Measurements from ENCODE around the gene HDAC9. TPM values are rescaled to one million over a fixed set of nuclear protein-coding genes. Genes with fewer than 3 reads are reported as not detected.

Gene HDAC9
- total and polyA plus RNA-seq, 2 donors, result 4.8 to 12.2 TPM

DNA sequence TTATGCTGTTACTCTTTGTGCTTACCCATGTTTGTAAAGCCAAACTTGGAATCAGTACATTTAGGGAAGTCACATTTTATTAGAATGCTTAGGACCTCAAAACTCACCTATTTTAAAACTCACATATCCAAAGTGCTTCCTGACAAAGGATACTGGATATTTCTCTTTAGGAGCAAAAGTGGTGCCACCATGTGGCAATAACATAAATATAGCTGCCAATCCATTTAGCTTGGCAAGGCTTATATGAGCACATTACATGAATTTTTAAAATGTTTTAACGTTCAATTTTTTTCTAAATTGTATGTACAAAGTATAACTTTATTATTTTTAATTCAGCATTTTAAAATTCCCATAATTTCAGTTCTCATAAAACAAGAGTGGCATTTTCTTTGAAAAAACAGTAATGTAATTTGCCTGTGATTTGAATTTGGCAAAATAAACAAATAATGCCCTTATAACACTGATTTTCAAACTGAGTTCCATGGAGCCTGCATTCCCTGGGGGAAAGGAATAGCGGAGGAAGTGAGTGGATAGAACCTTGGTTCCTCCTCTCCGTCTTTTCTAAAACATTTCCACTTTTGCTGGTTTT is 75.4 kb downstream of the HDAC9 start:
- Histone ChIP-seq H3K4me1 (ENCODE audit: control insufficient read depth in 2 of 2, insufficient read depth in 2 of 2, low read length in 2 of 2) (no peaks in the 10 kb centered on the region), H3K27ac (ENCODE audit: low read depth in 1 of 2, low read length in 1 of 2) (no peak overlapping the region), H3K27me3 (ENCODE audit: control insufficient read depth in 2 of 2, insufficient read depth in 1 of 2, low read length in 1 of 2) (no peaks in the 10 kb centered on the region), H3K4me3 (ENCODE audit: low read length in 2 of 2) (no peak overlapping the region), H3K36me3 (ENCODE audit: control insufficient read depth in 2 of 2, insufficient read depth in 2 of 2, low read length in 1 of 2) (no peaks in the 10 kb centered on the region), H3K9me3 (ENCODE audit: control insufficient read depth in 2 of 2, insufficient read depth in 1 of 2, low read length in 1 of 2) (no peaks in the 10 kb centered on the region)
- no peak for DNase-seq (ENCODE audit: low read depth in 6 of 9, low spot score in 9 of 9)
- 79% methylated on average over 3 of the region's 3 CpGs for WGBS

DNA sequence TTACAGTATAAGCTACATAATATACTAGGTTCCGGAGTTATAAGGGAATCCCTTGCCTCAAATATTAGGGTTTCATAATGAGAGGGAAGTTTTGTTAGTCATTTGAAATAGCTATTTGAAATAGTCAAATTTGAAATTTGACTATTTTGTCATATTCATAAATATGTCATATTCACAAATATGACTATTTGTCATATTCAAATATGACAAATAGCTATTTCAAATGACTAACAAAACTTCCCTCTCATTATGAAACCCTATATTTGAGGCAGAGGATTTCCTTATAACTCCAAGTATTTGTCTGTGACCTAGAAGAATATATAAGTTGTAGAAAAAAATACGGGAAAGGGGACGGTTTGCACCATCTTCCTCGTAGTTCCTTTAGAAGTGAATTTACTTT is 76.6 kb downstream of the HDAC9 start:
- WGBS, result 98% methylated on average over 4 of the region's 4 CpGs
- no peaks in the 10 kb centered on the region for H3K27me3 ChIP-seq (ENCODE audit: control insufficient read depth in 2 of 2, insufficient read depth in 1 of 2, low read length in 1 of 2)
- no peak for DNase-seq (ENCODE audit: low read depth in 6 of 9, low spot score in 9 of 9)

DNA sequence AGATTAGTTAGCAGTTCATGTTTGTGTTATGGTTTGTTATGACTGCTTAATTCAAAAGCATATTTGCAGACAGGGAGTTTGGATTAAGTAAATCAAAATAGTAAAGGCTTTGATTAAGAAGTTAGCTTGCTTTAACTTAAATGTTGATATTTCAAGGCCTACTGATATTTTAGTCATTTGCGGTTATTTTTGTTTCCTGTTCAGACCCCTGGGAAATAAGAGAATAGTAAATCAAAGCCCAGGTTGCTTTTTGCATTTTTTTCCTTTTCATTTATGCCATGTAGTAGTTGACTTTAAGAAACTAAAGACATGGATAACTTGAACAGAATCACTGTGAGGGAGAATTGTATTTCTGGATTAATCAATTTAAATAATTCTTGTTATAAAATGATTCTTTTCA is 77.3 kb downstream of the HDAC9 start:
- H3K27ac ChIP-seq (ENCODE audit: low read depth in 1 of 2, low read length in 1 of 2), result no peak overlapping the region
- H3K36me3 ChIP-seq (ENCODE audit: control insufficient read depth in 2 of 2, insufficient read depth in 2 of 2, low read length in 1 of 2), result no peaks in the 10 kb centered on the region
- H3K4me1 ChIP-seq (ENCODE audit: control insufficient read depth in 2 of 2, insufficient read depth in 2 of 2, low read length in 2 of 2), result no peaks in the 10 kb centered on the region
- 85% methylated on average over 1 of the region's 1 CpG for WGBS
- no peak overlapping the region for H3K4me3 ChIP-seq (ENCODE audit: low read length in 2 of 2)
- H3K27me3 ChIP-seq (ENCODE audit: control insufficient read depth in 2 of 2, insufficient read depth in 1 of 2, low read length in 1 of 2), result no peaks in the 10 kb centered on the region
- DNase-seq (ENCODE audit: low read depth in 6 of 9, low spot score in 9 of 9), result no peak
- H3K9me3 ChIP-seq (ENCODE audit: control insufficient read depth in 2 of 2, insufficient read depth in 1 of 2, low read length in 1 of 2), result no peaks in the 10 kb centered on the region

More for the DNA sequence above, 76.6 kb downstream of the HDAC9 start:
- H3K4me1 ChIP-seq (ENCODE audit: control insufficient read depth in 2 of 2, insufficient read depth in 2 of 2, low read length in 2 of 2), result no peaks in the 10 kb centered on the region
- H3K27ac ChIP-seq (ENCODE audit: low read depth in 1 of 2, low read length in 1 of 2), result no peak overlapping the region
- H3K36me3 ChIP-seq (ENCODE audit: control insufficient read depth in 2 of 2, insufficient read depth in 2 of 2, low read length in 1 of 2), result no peaks in the 10 kb centered on the region
- H3K9me3 ChIP-seq (ENCODE audit: control insufficient read depth in 2 of 2, insufficient read depth in 1 of 2, low read length in 1 of 2), result no peaks in the 10 kb centered on the region
- no peak overlapping the region for H3K4me3 ChIP-seq (ENCODE audit: low read length in 2 of 2)

DNA sequence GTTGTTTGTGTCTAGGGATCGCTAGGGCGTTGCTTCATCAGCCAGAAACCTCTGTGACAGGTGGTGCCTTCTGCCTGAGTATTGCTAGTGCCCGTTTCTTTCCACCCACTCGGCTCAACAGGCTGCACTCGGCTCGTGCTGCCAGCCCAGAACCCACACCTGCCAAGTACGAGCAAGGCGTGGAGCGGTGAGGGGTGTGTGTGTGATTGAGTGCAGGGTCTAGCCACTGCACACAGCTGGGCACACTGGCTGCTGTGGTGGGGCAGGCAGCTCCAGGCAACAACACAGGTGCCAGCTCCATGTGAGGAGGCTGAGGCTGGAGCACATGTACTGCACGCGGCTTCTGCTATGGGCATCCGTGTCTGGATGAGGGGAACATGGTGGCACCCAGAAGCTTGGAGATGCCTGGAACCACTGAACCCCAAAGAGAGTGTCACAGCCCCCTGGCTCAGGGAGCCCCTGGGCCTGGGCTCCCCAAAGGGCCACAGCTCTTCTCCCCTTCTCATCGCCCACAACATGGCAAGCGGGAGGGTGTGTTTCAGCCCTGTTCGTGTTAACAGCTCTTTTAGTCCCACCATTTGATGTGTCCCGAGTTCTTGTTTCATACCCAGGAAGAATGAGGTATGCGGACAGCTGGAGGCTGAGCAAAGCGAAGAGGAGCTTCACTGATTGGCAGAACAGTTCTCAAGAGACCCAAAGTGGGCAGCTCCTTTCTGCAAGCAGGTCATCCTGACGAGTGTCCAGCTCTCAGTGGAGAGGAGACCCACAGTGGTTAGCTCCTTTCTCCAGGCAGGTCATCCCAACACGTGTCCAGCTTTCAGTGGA is 78.1 kb downstream of the HDAC9 start:
- Histone ChIP-seq H3K4me1 (ENCODE audit: control insufficient read depth in 2 of 2, insufficient read depth in 2 of 2, low read length in 2 of 2) (no peaks in the 10 kb centered on the region), H3K36me3 (ENCODE audit: control insufficient read depth in 2 of 2, insufficient read depth in 2 of 2, low read length in 1 of 2) (no peaks in the 10 kb centered on the region), H3K27ac (ENCODE audit: low read depth in 1 of 2, low read length in 1 of 2) (no peak overlapping the region), H3K9me3 (ENCODE audit: control insufficient read depth in 2 of 2, insufficient read depth in 1 of 2, low read length in 1 of 2) (no peaks in the 10 kb centered on the region), H3K27me3 (ENCODE audit: control insufficient read depth in 2 of 2, insufficient read depth in 1 of 2, low read length in 1 of 2) (no peaks in the 10 kb centered on the region), H3K4me3 (ENCODE audit: low read length in 2 of 2) (no peak overlapping the region)
- DNase-seq (ENCODE audit: low read depth in 6 of 9, low spot score in 9 of 9), result no peak
- WGBS, result 97% methylated on average over 20 of the region's 20 CpGs

DNA sequence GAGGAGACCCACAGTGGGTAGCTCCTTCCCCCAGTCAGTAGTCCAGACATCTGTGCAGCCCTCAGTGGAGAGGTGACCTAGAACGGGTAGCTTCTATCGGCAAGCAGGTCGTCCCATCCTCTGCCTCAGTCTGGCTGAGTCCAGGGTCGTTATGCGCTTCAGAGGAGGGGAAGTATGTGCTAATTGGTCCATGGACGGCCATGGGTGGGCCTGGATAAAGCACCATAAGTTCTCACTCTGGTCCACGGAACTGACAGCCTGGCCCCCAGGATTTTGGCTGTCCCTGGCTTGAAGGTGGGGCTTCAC is 78.6 kb downstream of the HDAC9 start:
- no peak for DNase-seq (ENCODE audit: low read depth in 6 of 9, low spot score in 9 of 9)
- no peaks in the 10 kb centered on the region for H3K36me3 ChIP-seq (ENCODE audit: control insufficient read depth in 2 of 2, insufficient read depth in 2 of 2, low read length in 1 of 2)
- no peak overlapping the region for H3K4me3 ChIP-seq (ENCODE audit: low read length in 2 of 2)
- H3K4me1 ChIP-seq (ENCODE audit: control insufficient read depth in 2 of 2, insufficient read depth in 2 of 2, low read length in 2 of 2), result no peaks in the 10 kb centered on the region
- H3K27me3 ChIP-seq (ENCODE audit: control insufficient read depth in 2 of 2, insufficient read depth in 1 of 2, low read length in 1 of 2), result no peaks in the 10 kb centered on the region
- 99% methylated on average over 7 of the region's 7 CpGs for WGBS
- H3K27ac ChIP-seq (ENCODE audit: low read depth in 1 of 2, low read length in 1 of 2), result no peak overlapping the region
- H3K9me3 ChIP-seq (ENCODE audit: control insufficient read depth in 2 of 2, insufficient read depth in 1 of 2, low read length in 1 of 2), result no peaks in the 10 kb centered on the region

DNA sequence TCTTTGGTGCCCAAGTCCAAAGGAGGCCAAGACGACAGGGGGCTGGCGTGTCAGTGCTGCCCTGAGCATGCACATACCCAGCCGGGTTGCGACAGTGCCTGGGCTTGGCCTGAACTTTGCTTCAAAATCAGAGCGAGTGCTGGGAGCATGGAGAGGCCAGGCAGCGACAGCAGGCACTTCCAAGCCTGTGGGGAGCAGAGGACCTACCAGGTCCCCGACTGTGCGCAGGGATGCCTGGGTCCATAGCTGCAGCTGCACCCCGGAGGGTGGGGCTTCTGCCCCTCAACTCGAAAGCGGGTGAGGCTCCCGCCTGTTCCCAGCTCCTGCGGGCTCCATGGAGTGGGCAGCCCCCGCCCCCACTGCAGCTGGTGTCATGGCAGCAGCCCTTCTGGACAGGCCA is 79.1 kb downstream of the HDAC9 start:
- DNase-seq (ENCODE audit: low read depth in 6 of 9, low spot score in 9 of 9), result no peak
- no peaks in the 10 kb centered on the region for H3K36me3 ChIP-seq (ENCODE audit: control insufficient read depth in 2 of 2, insufficient read depth in 2 of 2, low read length in 1 of 2)
- H3K27ac ChIP-seq (ENCODE audit: low read depth in 1 of 2, low read length in 1 of 2), result no peak overlapping the region
- H3K4me3 ChIP-seq (ENCODE audit: low read length in 2 of 2), result no peak overlapping the region
- no peaks in the 10 kb centered on the region for H3K27me3 ChIP-seq (ENCODE audit: control insufficient read depth in 2 of 2, insufficient read depth in 1 of 2, low read length in 1 of 2)
- 96% methylated on average over 14 of the region's 14 CpGs for WGBS
- no peaks in the 10 kb centered on the region for H3K4me1 ChIP-seq (ENCODE audit: control insufficient read depth in 2 of 2, insufficient read depth in 2 of 2, low read length in 2 of 2)
- no peaks in the 10 kb centered on the region for H3K9me3 ChIP-seq (ENCODE audit: control insufficient read depth in 2 of 2, insufficient read depth in 1 of 2, low read length in 1 of 2)

DNA sequence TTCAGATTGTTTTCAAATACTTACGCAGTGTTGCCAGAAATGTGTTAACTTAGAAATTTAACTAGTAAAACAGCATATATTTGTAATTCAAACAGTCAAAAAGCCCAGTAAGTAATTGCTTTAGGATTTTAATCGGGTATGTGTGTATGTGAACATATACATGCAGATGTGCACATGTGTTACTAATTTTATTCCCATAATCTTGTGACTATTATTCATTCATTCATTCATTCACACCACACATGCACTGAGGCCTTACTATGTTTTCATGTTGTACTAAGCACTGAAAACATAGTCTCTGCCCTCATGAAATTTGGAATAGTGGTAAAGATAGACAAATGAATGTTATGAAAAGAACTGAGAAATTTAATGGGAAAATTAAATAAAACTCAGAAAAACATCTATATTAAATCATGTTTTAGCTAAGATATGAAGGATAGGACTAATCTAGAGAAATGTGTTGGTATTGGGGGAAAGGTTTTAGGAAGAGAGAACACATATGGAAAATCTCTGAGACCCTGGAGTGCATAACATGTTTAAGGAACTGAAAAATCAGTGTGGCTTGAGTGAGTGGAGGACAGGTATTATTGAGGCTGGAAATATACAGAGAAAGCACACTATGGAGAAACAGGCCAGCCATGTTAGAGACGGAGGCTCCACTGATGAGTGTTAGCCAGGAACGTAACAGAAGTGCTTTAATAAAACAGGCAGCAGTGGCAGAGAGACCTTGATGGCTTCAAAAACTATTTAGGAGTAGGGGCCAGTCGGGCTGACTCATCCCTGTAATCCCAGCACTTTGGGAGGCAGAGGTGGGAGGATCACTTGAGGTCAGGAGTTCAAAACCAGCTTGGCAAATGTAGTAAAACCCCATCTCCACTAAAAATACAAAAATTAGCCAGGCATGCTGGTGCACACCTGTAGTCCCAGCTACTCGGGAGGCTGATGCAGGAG is 80.3 kb downstream of the HDAC9 start:
- no peak for DNase-seq (ENCODE audit: low read depth in 6 of 9, low spot score in 9 of 9)

DNA sequence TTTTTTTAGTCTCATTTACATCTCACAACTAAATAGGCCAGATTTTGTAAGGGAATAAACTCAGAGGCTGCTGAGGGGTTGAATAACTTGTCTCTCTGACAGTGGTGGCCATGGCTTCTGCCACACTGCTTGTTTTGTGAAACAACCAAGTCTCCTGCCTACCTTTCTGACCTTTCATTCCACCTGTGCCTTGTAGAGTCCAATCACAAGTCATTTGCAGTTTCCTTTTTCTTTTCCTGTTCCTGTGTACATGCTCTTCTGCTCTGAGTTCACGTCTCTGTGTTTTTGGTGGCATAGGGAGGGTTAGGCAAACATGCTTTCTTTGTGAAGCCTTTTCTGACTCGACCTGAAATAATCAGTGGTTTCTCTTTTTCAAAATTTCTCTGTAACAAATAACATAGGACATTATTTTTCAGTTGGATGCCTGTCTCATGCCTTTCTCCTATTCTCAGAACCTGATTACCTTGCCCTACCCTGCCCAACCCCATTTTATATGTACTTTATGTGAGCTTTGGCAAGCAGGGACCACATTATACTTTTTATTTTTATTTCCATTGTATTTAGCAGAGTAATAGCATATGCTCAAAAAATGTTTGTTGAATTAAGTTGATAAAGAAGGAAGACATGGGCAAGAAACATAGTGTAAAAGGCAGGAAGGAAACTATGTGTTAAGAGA is 81.7 kb downstream of the HDAC9 start:
- H3K9me3 ChIP-seq (ENCODE audit: control insufficient read depth in 2 of 2, insufficient read depth in 1 of 2, low read length in 1 of 2), result no peaks in the 10 kb centered on the region
- no peak for DNase-seq (ENCODE audit: low read depth in 6 of 9, low spot score in 9 of 9)
- no peak overlapping the region for H3K4me3 ChIP-seq (ENCODE audit: low read length in 2 of 2)
- H3K36me3 ChIP-seq (ENCODE audit: control insufficient read depth in 2 of 2, insufficient read depth in 2 of 2, low read length in 1 of 2), result no peaks in the 10 kb centered on the region
- no peaks in the 10 kb centered on the region for H3K4me1 ChIP-seq (ENCODE audit: control insufficient read depth in 2 of 2, insufficient read depth in 2 of 2, low read length in 2 of 2)
- no peaks in the 10 kb centered on the region for H3K27me3 ChIP-seq (ENCODE audit: control insufficient read depth in 2 of 2, insufficient read depth in 1 of 2, low read length in 1 of 2)
- 58% methylated on average over 2 of the region's 2 CpGs for WGBS
- H3K27ac ChIP-seq (ENCODE audit: low read depth in 1 of 2, low read length in 1 of 2), result no peak overlapping the region

More for the DNA sequence above, 80.3 kb downstream of the HDAC9 start:
- WGBS, result 97% methylated on average over 6 of the region's 6 CpGs
- no peaks in the 10 kb centered on the region for H3K4me1 ChIP-seq (ENCODE audit: control insufficient read depth in 2 of 2, insufficient read depth in 2 of 2, low read length in 2 of 2)
- no peaks in the 10 kb centered on the region for H3K9me3 ChIP-seq (ENCODE audit: control insufficient read depth in 2 of 2, insufficient read depth in 1 of 2, low read length in 1 of 2)
- H3K27ac ChIP-seq (ENCODE audit: low read depth in 1 of 2, low read length in 1 of 2), result no peak overlapping the region
- no peaks in the 10 kb centered on the region for H3K27me3 ChIP-seq (ENCODE audit: control insufficient read depth in 2 of 2, insufficient read depth in 1 of 2, low read length in 1 of 2)
- no peaks in the 10 kb centered on the region for H3K36me3 ChIP-seq (ENCODE audit: control insufficient read depth in 2 of 2, insufficient read depth in 2 of 2, low read length in 1 of 2)
- H3K4me3 ChIP-seq (ENCODE audit: low read length in 2 of 2), result no peak overlapping the region
